Endothelial cell of umbilical vein (primary cell): ENCODE data around the gene LTA4H. TPM values are rescaled to one million over a fixed set of nuclear protein-coding genes. Genes with fewer than 3 reads are reported as not detected.

Experiments
- BruUV-seq: library from RNA; stranded (reverse); fragments of 400-500 nt; replicated peaks from 2 replicates; lab custom pipeline; 2021; lab: Mats Ljungman, UMichigan
- CTCF ChIA-PET: fragments of 300-600, 350-600 bp; sonication (Branson Sonifier 250); formaldehyde crosslinking; loops from one replicate; lab custom pipeline; 2021; ENCODE audit warnings: antibody characterized with exemption, inconsistent platforms; lab: Charles Lee
- POLR2A ChIA-PET: fragments of 300-600, 350-600 bp; sonication (Branson Sonifier 250); formaldehyde crosslinking; loops from one replicate; lab custom pipeline; 2021; ENCODE audit warnings: antibody characterized with exemption, inconsistent platforms; lab: Charles Lee
- DNase-seq: peaks from one replicate; pipeline ENCODE4 v3.0.0-alpha.2; 2011; ENCODE audit warnings: low read depth, low spot score
- FAIRE-seq: peaks from 2 replicates; lab custom pipeline; 2011; peaks lifted over from hg19 to GRCh38; lab: Jason Lieb, UNC
- H2AFZ ChIP-seq: 2 replicates; pipeline ENCODE4 v1.6.0; 2012; ENCODE audit warnings: low read depth, low read length, control low read depth, inconsistent platforms
- H3K27ac ChIP-seq: 2 replicates; pipeline ENCODE4 v1.5.1; 2011; ENCODE audit warnings: low read depth, mild to moderate bottlenecking, control low read depth, low read length, moderate library complexity; ENCODE audit not compliant: insufficient read depth
- H3K27me3 ChIP-seq, 2 experiments: 2 replicates each; pipeline versions ENCODE4 v1.6.0 to v1.6.1; 2011; ENCODE audit warnings: low read length in 2 of 2, mixed read lengths in 1 of 2; ENCODE audit not compliant: control insufficient read depth in 2 of 2, insufficient read depth in 2 of 2
- H3K36me3 ChIP-seq, 2 experiments: 2 replicates in 1 of 2; 3 replicates in 1 of 2; pipeline ENCODE4 v1.5.1; 2011; ENCODE audit warnings: low read length in 2 of 2, mild to moderate bottlenecking in 1 of 2, moderate library complexity in 1 of 2; ENCODE audit not compliant: control insufficient read depth in 2 of 2, insufficient read depth in 2 of 2; ENCODE audit errors: extremely low read depth in 1 of 2
- H3K4me1 ChIP-seq: 3 replicates; pipeline ENCODE4 v1.5.1; 2011; ENCODE audit warnings: mild to moderate bottlenecking, low read length; ENCODE audit not compliant: control insufficient read depth, insufficient read depth; ENCODE audit errors: extremely low read depth
- H3K4me2 ChIP-seq: 2 replicates; pipeline ENCODE4 v1.6.1; 2011; ENCODE audit warnings: low read length, control low read depth, mixed read lengths; ENCODE audit not compliant: insufficient read depth
- H3K4me3 ChIP-seq, 3 experiments: fragments of 200-600 bp in 1 of 3; sonication (generic), shearing (Covaris generic) in 1 of 3; replicated peaks in 1 of 3; 2 replicates each; pipeline ENCODE4 v1.5.1; 2011 to 2016; ENCODE audit warnings: control low read depth in 3 of 3, low read length in 3 of 3, mild to moderate bottlenecking in 2 of 3, inconsistent platforms in 1 of 3, low read depth in 1 of 3, moderate library complexity in 1 of 3; ENCODE audit not compliant: insufficient read depth in 1 of 3
- H3K79me2 ChIP-seq: 2 replicates; pipeline ENCODE4 v1.6.0; 2012; ENCODE audit warnings: low read length, inconsistent platforms; ENCODE audit not compliant: control insufficient read depth, insufficient read depth
- H3K9ac ChIP-seq: replicated peaks from 2 replicates; pipeline ENCODE3; 2011; ENCODE audit warnings: low read length, control low read depth; ENCODE audit not compliant: insufficient read depth; ENCODE audit errors: extremely low read depth
- H3K9me1 ChIP-seq: replicated peaks from 3 replicates; pipeline ENCODE4 v1.6.0; 2011; ENCODE audit warnings: mild to moderate bottlenecking, low read length; ENCODE audit not compliant: control insufficient read depth, insufficient read depth; ENCODE audit errors: extremely low read depth
- H3K9me3 ChIP-seq: replicated peaks from 2 replicates; pipeline ENCODE4 v1.5.1; 2012; ENCODE audit warnings: low read length, inconsistent platforms; ENCODE audit not compliant: control insufficient read depth, insufficient read depth
- H4K20me1 ChIP-seq: replicated peaks from 2 replicates; pipeline ENCODE3; 2011; ENCODE audit warnings: mild to moderate bottlenecking, low read length; ENCODE audit not compliant: control insufficient read depth, insufficient read depth; ENCODE audit errors: extremely low read depth
- CTCF ChIP-seq, 2 donors: IDR thresholded peaks; 1 replicate in 1 of 2; 2 replicates in 1 of 2; pipeline ENCODE4 v1.5.1; 2011; ENCODE audit warnings: low read length in 2 of 2, mild to moderate bottlenecking in 2 of 2, moderate library complexity in 2 of 2, control low read depth in 1 of 2, inconsistent platforms in 1 of 2, low read depth in 1 of 2; ENCODE audit not compliant: insufficient read depth in 1 of 2; ENCODE audit errors: extremely low read depth in 1 of 2
- EZH2 ChIP-seq: IDR thresholded peaks from 2 replicates; pipeline ENCODE4 v1.6.1; 2012; ENCODE audit warnings: borderline replicate concordance, low read depth, mild to moderate bottlenecking, moderate library complexity, low read length, inconsistent platforms; ENCODE audit not compliant: severe bottlenecking
- FOS ChIP-seq: IDR thresholded peaks from 2 replicates; pipeline ENCODE4 v1.6.1; 2011; ENCODE audit warnings: mild to moderate bottlenecking, low read length, moderate library complexity, borderline replicate concordance; ENCODE audit not compliant: insufficient read depth
- GATA2 ChIP-seq: IDR thresholded peaks from 2 replicates; pipeline ENCODE4 v1.7.0; 2011; ENCODE audit warnings: low read depth, mild to moderate bottlenecking, moderate library complexity, mixed read lengths, low read length; ENCODE audit not compliant: insufficient read length, insufficient read depth
- JUN ChIP-seq: IDR thresholded peaks from 2 replicates; pipeline ENCODE4 v1.6.1; 2011; ENCODE audit warnings: borderline replicate concordance, low read depth; ENCODE audit not compliant: insufficient read length, insufficient read depth
- MAX ChIP-seq: IDR thresholded peaks from 2 replicates; pipeline ENCODE4 v1.6.1; 2011; ENCODE audit not compliant: insufficient read depth, insufficient read length
- MYC ChIP-seq: IDR thresholded peaks from one replicate; pipeline ENCODE4 v1.6.1; 2011; ENCODE audit warnings: mild to moderate bottlenecking, low read depth, low read length
- POLR2A ChIP-seq: IDR thresholded peaks from 2 replicates; pipeline ENCODE4 v1.6.1; 2012; ENCODE audit warnings: low read depth, mild to moderate bottlenecking, control low read depth, low read length
- POLR2AphosphoS5 ChIP-seq: IDR thresholded peaks from 2 replicates; pipeline ENCODE4 v1.6.1; 2012; ENCODE audit warnings: low read depth, mild to moderate bottlenecking, control low read depth, low read length, moderate library complexity; ENCODE audit not compliant: insufficient read depth
- dilution Hi-C: fragments of 300-500 bp; cut with MboI; formaldehyde crosslinking; loops from one replicate; pipeline ENCODE4 v1.15.0; 2019; ENCODE audit warnings: low sequenced_read_pairs; ENCODE audit not compliant: extremely low pct_ligation_motif_present
- intact Hi-C: fragments of 100-400 bp; cut with micrococcal nuclease; formaldehyde crosslinking; loops from one replicate; pipeline ENCODE4 v1.10.0; 2022
- polyA plus RNA-seq, 4 experiments: library from polyadenylated mRNA; depleted of rRNA in 3 of 4; stranded (reverse) in 3 of 4; unstranded in 1 of 4; fragments of >200 nt; gene quantifications; 2 replicates each; pipeline versions ENCODE4 v1.2.1 to v1.2.3, GENCODE V29; 2011 to 2012; ENCODE audit warnings: missing spikeins in 1 of 4
- total RNA-seq: library from RNA; stranded (reverse); gene quantifications from 2 replicates; pipeline ENCODE4 v1.2.3, GENCODE V29; 2021

LTA4H gene
- total and polyA plus RNA-seq, 2 donors (not counting 3 experiments of a cell fraction or from before 2014, with no cell fraction given) = 77.1 to 85.2 TPM

- Histone ChIP-seq H3K36me3 (no peaks in the 10 kb centered on the region), H4K20me1 (no peaks in the 10 kb centered on the region), H3K27me3 (no peaks in the 10 kb centered on the region), H2AFZ (no peak overlapping the region), H3K79me2 (no peaks in the 10 kb centered on the region), H3K9me3 (no peaks in the 10 kb centered on the region), H3K4me1 (peaks cover 22% of the 10 kb centered on the region), H3K4me3 (no peak overlapping the region), H3K27ac (no peak overlapping the region), H3K9me1 (no peaks in the 10 kb centered on the region), H3K9ac (no peak overlapping the region), H3K4me2 (no peak overlapping the region)
- intact Hi-C loops = no loop called here
- no peak for FAIRE-seq
- POLR2A ChIA-PET = no interaction called here
- CTCF ChIA-PET = no interaction called here
- dilution Hi-C loops = no loop called here
- no peak for TF ChIP-seq FOS
- TF ChIP-seq POLR2AphosphoS5 = no peak
- TF ChIP-seq MYC = no peak
- no peak for TF ChIP-seq POLR2A
- TF ChIP-seq MAX = no peak
- TF ChIP-seq JUN = no peak
- TF ChIP-seq EZH2 = no peak
- TF ChIP-seq CTCF (IDR thresholded peaks at IDR 0.05; ENCODE audit: extremely low read depth in 1 of 2, insufficient read depth in 1 of 2, low read depth in 1 of 2, low read length in 2 of 2) = no peak
- TF ChIP-seq GATA2 = no peak
- no peak for DNase-seq
- no TSS peak for BruUV-seq
Observed at GRCh38 chr12:96046543-96047228, 11.3 kb upstream of the LTA4H start.
